ENCODE data around the gene NFIL3.

DNA sequence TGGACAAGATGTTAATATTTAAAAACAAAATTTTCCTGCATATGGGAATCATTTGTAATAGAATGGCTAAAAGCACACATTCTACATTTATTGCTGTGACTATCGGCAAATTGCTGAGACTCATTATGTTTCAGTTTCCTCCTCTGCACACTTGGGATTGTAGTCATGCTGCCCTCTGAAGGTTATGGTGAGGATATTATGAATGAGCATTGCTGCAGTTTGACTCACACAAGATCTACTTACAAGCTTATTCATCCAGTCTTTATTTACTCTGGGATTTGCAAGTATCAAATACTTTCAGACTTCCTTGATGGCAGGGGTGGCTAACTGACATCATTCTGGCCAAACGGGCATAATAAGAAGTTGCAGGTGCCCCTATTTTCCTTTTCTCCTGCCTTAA is 9.5 kb upstream of the NFIL3 start:
- TF ChIP-seq CTCF (IDR thresholded peaks at IDR 0.05) = peak; percentile 49 to 56 (median 52)
- TF ChIP-seq EP300 (IDR thresholded peaks at IDR 0.05; ENCODE audit: low read depth) = no peak
